ENCODE data around the gene SLC25A13.

Gene SLC25A13

GRCh38 chr7:96308253-96308949 is 13.5 kb downstream of the SLC25A13 start:
- no peak for TF ChIP-seq CTCF (IDR thresholded peaks at IDR 0.05)
- H3K27me3 Mint-ChIP-seq (ENCODE audit: low read depth, poor library complexity), result no peaks in the 10 kb centered on the region
- H3K36me3 Mint-ChIP-seq (ENCODE audit: low read depth), result peaks cover 40% of the 10 kb centered on the region
- no peaks in the 10 kb centered on the region for H3K9me3 Mint-ChIP-seq
- H3K4me1 Mint-ChIP-seq, result peaks cover 34% of the 10 kb centered on the region
- peak overlapping the region; percentile 93 for H3K27ac Mint-ChIP-seq
- no peak overlapping the region for H3K4me3 Mint-ChIP-seq
- DNase-seq, result no peak

DNA sequence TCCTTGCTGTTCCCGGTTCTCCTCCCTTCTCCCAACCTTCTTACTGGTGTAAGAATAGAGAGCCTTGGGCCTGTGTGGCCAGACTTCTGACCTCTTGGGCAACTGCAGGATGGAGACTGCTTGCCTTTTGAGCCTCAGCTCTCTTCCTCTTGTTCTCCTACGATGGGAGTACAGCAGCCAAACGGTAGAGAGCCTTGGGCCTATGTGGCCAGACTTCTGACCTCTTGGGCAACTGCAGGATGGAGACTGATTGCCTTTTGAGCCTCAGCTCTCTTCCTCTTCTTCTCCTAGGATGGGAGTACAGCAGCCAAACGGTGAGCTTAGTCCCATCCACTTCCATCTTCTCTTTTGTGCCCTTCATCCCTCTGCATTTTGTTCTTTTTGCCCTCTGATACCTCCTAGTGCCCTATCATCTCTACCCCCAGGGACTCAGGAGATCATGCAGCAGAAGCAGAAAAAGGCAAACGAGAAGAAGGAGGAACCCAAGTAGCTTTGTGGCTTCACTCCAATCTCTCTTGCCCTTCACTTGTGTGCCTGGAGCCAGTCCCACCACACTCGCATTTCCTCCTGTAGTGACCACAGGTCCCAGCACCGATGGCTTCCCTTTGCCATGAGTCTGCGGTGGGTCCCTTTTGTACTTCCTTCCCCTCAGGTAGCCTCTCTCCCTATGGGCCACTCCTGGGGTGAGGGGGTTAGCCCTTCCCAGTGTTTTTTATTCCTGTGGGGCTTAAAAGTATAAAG is 15.3 kb downstream of the SLC25A13 start:
- Mint-ChIP-seq H3K36me3 (ENCODE audit: low read depth) (peaks cover 46% of the 10 kb centered on the region), H3K4me3 (no peak overlapping the region), H3K4me1 (peaks cover 34% of the 10 kb centered on the region), H3K27ac (no peak overlapping the region), H3K9me3 (no peaks in the 10 kb centered on the region), H3K27me3 (ENCODE audit: low read depth, poor library complexity) (no peaks in the 10 kb centered on the region)
- no peak for TF ChIP-seq CTCF (IDR thresholded peaks at IDR 0.05)
- no peak for DNase-seq

GRCh38 chr7:96305915-96306314 is 16.0 kb downstream of the SLC25A13 start:
- DNase-seq, result no peak
- Mint-ChIP-seq H3K4me3 (no peak overlapping the region), H3K9me3 (no peaks in the 10 kb centered on the region), H3K36me3 (ENCODE audit: low read depth) (peaks cover 46% of the 10 kb centered on the region), H3K27me3 (ENCODE audit: low read depth, poor library complexity) (no peaks in the 10 kb centered on the region), H3K4me1 (peaks cover 34% of the 10 kb centered on the region), H3K27ac (no peak overlapping the region)
- no peak for TF ChIP-seq CTCF (IDR thresholded peaks at IDR 0.05)

DNA sequence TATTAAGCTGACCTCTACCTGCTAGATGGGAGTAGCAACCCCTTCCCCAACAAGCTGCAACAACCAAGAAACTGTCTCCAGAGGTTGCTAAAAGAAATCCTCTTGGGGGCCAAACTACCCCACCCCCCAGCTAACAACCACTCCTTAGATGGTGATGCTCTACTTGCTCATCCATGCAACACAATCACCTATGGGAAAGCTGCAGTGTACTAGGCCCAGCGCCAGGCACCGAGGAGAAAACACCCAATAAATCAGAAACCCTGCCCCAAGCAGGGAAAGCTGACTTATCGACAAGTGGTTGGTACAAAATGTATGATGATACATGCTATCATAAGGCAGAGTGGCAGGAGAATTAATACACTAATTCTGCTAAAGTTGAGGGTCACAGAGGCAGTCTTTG is 17.3 kb downstream of the SLC25A13 start:
- Mint-ChIP-seq H3K27ac (no peak overlapping the region), H3K27me3 (ENCODE audit: low read depth, poor library complexity) (no peaks in the 10 kb centered on the region), H3K9me3 (no peaks in the 10 kb centered on the region), H3K36me3 (ENCODE audit: low read depth) (peaks cover 36% of the 10 kb centered on the region), H3K4me3 (no peak overlapping the region), H3K4me1 (peaks cover 31% of the 10 kb centered on the region)
- no peak for TF ChIP-seq CTCF (IDR thresholded peaks at IDR 0.05)
- no peak for DNase-seq

DNA sequence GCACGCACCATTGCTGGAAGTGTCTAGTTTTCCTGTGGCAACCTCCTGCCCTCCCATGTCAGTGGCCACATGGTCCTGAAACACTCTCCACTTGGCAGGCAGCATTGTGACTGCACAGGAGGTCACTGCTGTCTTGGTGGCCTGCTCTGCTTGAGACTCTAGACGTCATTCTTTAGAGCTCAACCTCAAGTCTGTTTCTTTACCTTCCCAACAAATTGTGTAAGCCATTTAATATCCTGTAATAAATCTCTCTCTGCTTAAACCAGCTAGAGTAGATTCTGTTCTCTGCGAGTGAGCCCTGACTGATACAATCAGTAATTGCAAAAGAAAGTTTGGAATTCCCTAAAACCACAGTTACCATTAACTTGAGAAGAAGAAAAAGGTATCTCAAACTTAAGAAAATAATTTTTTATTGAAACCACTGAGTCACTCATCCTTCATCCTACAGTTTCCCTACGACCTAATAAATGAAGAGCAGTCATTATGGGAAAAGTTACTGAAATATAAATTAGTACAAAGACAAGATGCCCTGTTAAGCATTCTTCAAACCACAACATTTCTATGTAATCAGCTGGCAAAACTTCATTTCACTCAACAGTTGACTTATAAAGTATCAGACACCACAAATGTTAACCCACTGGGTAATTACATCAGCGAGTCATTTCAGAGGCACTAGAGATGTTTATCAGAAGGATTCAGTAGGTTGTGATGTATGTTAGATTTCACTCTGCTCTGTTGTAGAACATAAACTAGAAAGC is 18.0 kb downstream of the SLC25A13 start:
- Mint-ChIP-seq H3K9me3 (no peaks in the 10 kb centered on the region), H3K4me3 (no peak overlapping the region), H3K4me1 (peaks cover 24% of the 10 kb centered on the region), H3K27me3 (ENCODE audit: low read depth, poor library complexity) (no peaks in the 10 kb centered on the region), H3K27ac (peak overlapping the region; percentile 42), H3K36me3 (ENCODE audit: low read depth) (peaks cover 36% of the 10 kb centered on the region)
- DNase-seq, result no peak
- TF ChIP-seq CTCF (IDR thresholded peaks at IDR 0.05), result no peak

Measured in nephron progenitor cell (in vitro differentiated cells).